Measurements from ENCODE around the gene CRIP3. TPM values are rescaled to one million over a fixed set of nuclear protein-coding genes. Genes with fewer than 3 reads are reported as not detected.

CRIP3 gene
- total and polyA plus RNA-seq, 2 of the 13 experiments (the other 11 are each of a cell fraction or from before 2014, with no cell fraction given) = 6.3 to 9.3 TPM

DNA sequence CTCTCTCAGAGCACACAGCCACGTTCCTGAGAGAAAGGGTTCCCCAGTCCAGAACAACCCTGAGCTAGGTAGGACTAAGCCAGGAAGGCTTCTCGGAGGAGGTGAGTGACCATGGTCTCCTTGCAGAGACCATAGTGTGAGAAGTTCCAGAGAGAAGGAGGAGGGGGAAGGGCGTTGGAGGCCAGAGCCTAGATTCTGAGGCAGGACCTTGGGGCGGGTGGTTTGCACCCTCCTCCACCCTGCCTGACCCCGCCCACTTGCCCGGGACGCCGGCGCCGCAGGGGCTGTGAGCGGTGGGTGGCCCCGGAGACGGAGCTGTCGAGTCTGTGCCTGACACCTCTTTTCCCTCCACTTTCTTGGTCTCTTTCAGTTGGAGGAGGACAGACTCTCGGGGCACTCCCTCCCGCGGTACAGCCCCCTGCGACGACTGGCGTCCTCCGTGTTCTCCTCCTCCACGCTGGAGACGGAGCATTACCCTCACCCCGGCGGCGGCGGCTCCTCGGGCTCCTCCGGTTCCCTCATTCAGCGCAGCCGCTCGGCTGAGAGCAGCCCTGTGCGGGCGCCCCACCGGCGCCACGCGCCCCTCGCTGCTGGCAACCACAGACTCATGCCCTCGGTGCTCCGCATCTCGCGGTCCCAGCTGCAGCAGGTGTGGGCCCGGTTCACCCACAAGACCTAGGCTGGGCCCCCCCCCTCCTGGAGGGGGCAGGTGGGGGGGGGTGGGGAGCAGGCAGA, 39.2 kb downstream of the CRIP3 start (continued):
- TF ChIP-seq, protein P1, sequence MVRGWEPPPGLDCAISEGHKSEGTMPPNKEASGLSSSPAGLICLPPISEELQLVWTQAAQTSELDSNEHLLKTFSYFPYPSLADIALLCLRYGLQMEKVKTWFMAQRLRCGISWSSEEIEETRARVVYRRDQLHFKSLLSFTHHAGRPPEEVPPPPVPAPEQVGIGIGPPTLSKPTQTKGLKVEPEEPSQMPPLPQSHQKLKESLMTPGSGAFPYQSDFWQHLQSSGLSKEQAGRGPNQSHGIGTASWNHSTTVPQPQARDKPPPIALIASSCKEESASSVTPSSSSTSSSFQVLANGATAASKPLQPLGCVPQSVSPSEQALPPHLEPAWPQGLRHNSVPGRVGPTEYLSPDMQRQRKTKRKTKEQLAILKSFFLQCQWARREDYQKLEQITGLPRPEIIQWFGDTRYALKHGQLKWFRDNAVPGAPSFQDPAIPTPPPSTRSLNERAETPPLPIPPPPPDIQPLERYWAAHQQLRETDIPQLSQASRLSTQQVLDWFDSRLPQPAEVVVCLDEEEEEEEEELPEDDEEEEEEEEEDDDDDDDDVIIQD (CRISPR knock-in tag; IDR thresholded peaks at IDR 0.05; ENCODE audit: low read depth) = no peak
- TF ChIP-seq MYNN (CRISPR knock-in tag; IDR thresholded peaks at IDR 0.05; ENCODE audit: low read depth) (no peak), MAF1 (CRISPR knock-in tag; IDR thresholded peaks at IDR 0.05; ENCODE audit: borderline replicate concordance) (0 out of 2 replicates have a peak, but pooled peaks have one; percentile 7), GATAD1 (CRISPR knock-in tag; IDR thresholded peaks at IDR 0.05) (no peak), ZFP37 (CRISPR knock-in tag; IDR thresholded peaks at IDR 0.05; ENCODE audit: borderline replicate concordance) (no peak), TCF12 (IDR thresholded peaks at IDR 0.05) (no peak), TCF12 (CRISPR knock-in tag; IDR thresholded peaks at IDR 0.05) (no peak), PLRG1 (conservative IDR thresholded peaks at IDR 0.05) (no peak), YEATS2 (CRISPR knock-in tag; IDR thresholded peaks at IDR 0.05; ENCODE audit: borderline replicate concordance) (no peak), ZNF788 (CRISPR knock-in tag; IDR thresholded peaks at IDR 0.05; ENCODE audit: borderline replicate concordance) (no peak), RBFOX2 (IDR thresholded peaks at IDR 0.05; ENCODE audit: low read depth, low read length) (peak; percentile 51), ZKSCAN5 (CRISPR knock-in tag; IDR thresholded peaks at IDR 0.05) (no peak), NONO (IDR thresholded peaks at IDR 0.05) (no peak), NONO (CRISPR knock-in tag; conservative IDR thresholded peaks at IDR 0.05) (no peak; the same call in 1 of the 2 replicates), SALL1 (CRISPR knock-in tag; IDR thresholded peaks at IDR 0.05) (0 out of 2 replicates have a peak, but pooled peaks have one; percentile 9), SCMH1 (CRISPR knock-in tag; IDR thresholded peaks at IDR 0.05; ENCODE audit: borderline replicate concordance) (no peak), STAG1 (CRISPR knock-in tag; IDR thresholded peaks at IDR 0.05) (no peak), ZNF12 (CRISPR knock-in tag; IDR thresholded peaks at IDR 0.05) (no peak), PPARG (CRISPR knock-in tag; conservative IDR thresholded peaks at IDR 0.05) (no peak)
- TF ChIP-seq, protein P2, sequence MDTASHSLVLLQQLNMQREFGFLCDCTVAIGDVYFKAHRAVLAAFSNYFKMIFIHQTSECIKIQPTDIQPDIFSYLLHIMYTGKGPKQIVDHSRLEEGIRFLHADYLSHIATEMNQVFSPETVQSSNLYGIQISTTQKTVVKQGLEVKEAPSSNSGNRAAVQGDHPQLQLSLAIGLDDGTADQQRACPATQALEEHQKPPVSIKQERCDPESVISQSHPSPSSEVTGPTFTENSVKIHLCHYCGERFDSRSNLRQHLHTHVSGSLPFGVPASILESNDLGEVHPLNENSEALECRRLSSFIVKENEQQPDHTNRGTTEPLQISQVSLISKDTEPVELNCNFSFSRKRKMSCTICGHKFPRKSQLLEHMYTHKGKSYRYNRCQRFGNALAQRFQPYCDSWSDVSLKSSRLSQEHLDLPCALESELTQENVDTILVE (CRISPR knock-in tag; IDR thresholded peaks at IDR 0.05) = no peak
- TF ChIP-seq, protein P3, sequence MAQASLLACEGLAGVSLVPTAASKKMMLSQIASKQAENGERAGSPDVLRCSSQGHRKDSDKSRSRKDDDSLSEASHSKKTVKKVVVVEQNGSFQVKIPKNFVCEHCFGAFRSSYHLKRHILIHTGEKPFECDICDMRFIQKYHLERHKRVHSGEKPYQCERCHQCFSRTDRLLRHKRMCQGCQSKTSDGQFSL (CRISPR knock-in tag; IDR thresholded peaks at IDR 0.05) = peak; percentile 93; the same call in 1 of the 2 replicates
- TF ChIP-seq, protein P4, sequence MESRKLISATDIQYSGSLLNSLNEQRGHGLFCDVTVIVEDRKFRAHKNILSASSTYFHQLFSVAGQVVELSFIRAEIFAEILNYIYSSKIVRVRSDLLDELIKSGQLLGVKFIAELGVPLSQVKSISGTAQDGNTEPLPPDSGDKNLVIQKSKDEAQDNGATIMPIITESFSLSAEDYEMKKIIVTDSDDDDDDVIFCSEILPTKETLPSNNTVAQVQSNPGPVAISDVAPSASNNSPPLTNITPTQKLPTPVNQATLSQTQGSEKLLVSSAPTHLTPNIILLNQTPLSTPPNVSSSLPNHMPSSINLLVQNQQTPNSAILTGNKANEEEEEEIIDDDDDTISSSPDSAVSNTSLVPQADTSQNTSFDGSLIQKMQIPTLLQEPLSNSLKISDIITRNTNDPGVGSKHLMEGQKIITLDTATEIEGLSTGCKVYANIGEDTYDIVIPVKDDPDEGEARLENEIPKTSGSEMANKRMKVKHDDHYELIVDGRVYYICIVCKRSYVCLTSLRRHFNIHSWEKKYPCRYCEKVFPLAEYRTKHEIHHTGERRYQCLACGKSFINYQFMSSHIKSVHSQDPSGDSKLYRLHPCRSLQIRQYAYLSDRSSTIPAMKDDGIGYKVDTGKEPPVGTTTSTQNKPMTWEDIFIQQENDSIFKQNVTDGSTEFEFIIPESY (CRISPR knock-in tag; IDR thresholded peaks at IDR 0.05) = no peak
- TF ChIP-seq, protein P5, sequence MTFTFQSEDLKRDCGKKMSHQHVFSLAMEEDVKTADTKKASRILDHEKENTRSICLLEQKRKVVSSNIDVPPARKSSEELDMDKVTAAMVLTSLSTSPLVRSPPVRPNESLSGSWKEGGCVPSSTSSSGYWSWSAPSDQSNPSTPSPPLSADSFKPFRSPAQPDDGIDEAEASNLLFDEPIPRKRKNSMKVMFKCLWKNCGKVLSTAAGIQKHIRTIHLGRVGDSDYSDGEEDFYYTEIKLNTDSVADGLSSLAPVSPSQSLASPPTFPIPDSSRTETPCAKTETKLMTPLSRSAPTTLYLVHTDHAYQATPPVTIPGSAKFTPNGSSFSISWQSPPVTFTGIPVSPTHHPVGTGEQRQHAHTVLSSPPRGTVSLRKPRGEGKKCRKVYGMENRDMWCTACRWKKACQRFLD (CRISPR knock-in tag; IDR thresholded peaks at IDR 0.05; ENCODE audit: borderline replicate concordance) = no peak
- TF ChIP-seq, protein P6, sequence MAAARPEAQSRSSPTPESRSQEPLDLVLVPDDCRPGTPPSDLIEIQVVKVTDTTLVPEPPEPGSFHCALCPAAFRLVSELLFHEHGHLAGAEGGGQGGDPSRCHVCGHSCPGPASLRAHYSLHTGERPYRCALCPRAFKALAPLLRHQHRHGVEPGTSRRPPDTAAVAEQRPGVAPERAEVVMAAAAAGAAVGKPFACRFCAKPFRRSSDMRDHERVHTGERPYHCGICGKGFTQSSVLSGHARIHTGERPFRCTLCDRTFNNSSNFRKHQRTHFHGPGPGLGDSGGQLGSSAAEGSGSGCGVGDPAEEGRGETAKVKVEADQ (CRISPR knock-in tag; IDR thresholded peaks at IDR 0.05; ENCODE audit: borderline replicate concordance) = no peak
